GM12891 (cell line): Measurements from ENCODE around the gene EVX2.

Experiments used
- DNase-seq: peaks from one replicate; pipeline ENCODE4 v3.0.0; 2011; ENCODE audit warnings: low spot score; ENCODE audit not compliant: insufficient read length
- FAIRE-seq: peaks from 2 replicates; lab custom pipeline; 2011; peaks lifted over from hg19 to GRCh38; lab: Jason Lieb, UNC
- PAX5 ChIP-seq: IDR thresholded peaks from 2 replicates; pipeline ENCODE4 v1.6.1; 2011; ENCODE audit warnings: low read length, moderate library complexity, mild to moderate bottlenecking; ENCODE audit not compliant: insufficient read depth, severe bottlenecking
- POLR2A ChIP-seq: IDR thresholded peaks from 2 replicates; pipeline ENCODE4 v1.6.1; 2011; ENCODE audit warnings: low read depth, low read length, control low read depth
- POLR2AphosphoS5 ChIP-seq: IDR thresholded peaks from 2 replicates; pipeline ENCODE4 v1.6.1; 2011; ENCODE audit warnings: low read depth, low read length, control low read depth
- POU2F2 ChIP-seq: IDR thresholded peaks from 2 replicates; pipeline ENCODE4 v1.6.1; 2011; ENCODE audit warnings: low read depth, mild to moderate bottlenecking, control low read depth, low read length, moderate library complexity
- SPI1 ChIP-seq: IDR thresholded peaks from 2 replicates; pipeline ENCODE4 v1.6.1; 2011; ENCODE audit warnings: low read depth, low read length, control low read depth
- TAF1 ChIP-seq: IDR thresholded peaks from 2 replicates; pipeline ENCODE4 v1.6.1; 2011; ENCODE audit warnings: low read depth, low read length, control low read depth

The EVX2 gene

GRCh38 chr2:176068419-176068832, 15.3 kb downstream of the EVX2 start:
- no peak for FAIRE-seq
- DNase-seq, result no peak
- TF ChIP-seq TAF1 (no peak), POLR2A (no peak), POU2F2 (no peak), PAX5 (no peak), SPI1 (no peak), POLR2AphosphoS5 (no peak)

- DNase-seq (no peak), FAIRE-seq (no peak)
- TF ChIP-seq TAF1, result no peak
- no peak for TF ChIP-seq SPI1
- TF ChIP-seq POLR2A, result no peak
- no peak for TF ChIP-seq PAX5
- no peak for TF ChIP-seq POLR2AphosphoS5
- no peak for TF ChIP-seq POU2F2
Observed at GRCh38 chr2:176067589-176068418, 16.0 kb downstream of the EVX2 start.

- no peak for DNase-seq
- TF ChIP-seq POLR2A (no peak), POLR2AphosphoS5 (no peak), PAX5 (no peak), POU2F2 (no peak), SPI1 (no peak), TAF1 (no peak)
- no peak for FAIRE-seq
Observed at GRCh38 chr2:176066645-176067588, 16.8 kb downstream of the EVX2 start.

GRCh38 chr2:176063958-176064357, 19.8 kb downstream of the EVX2 start:
- no peak for TF ChIP-seq SPI1
- no peak for TF ChIP-seq POLR2AphosphoS5
- TF ChIP-seq POLR2A, result no peak
- no peak for TF ChIP-seq POU2F2
- no peak for TF ChIP-seq TAF1
- TF ChIP-seq PAX5, result no peak
- FAIRE-seq (no peak), DNase-seq (no peak)

- TF ChIP-seq PAX5 (no peak), TAF1 (no peak), POLR2AphosphoS5 (no peak), POLR2A (no peak), SPI1 (no peak), POU2F2 (no peak)
- DNase-seq (no peak), FAIRE-seq (no peak)
Observed at GRCh38 chr2:176056406-176056805, 27.4 kb downstream of the EVX2 start.

GRCh38 chr2:176039375-176039774, 44.4 kb downstream of the EVX2 start:
- no peak for DNase-seq
- FAIRE-seq, result no peak
- TF ChIP-seq PAX5 (no peak), POU2F2 (no peak), POLR2AphosphoS5 (no peak), POLR2A (no peak), TAF1 (no peak), SPI1 (no peak)

GRCh38 chr2:176038694-176039093, 45.1 kb downstream of the EVX2 start:
- FAIRE-seq (no peak), DNase-seq (no peak)
- no peak for TF ChIP-seq SPI1
- TF ChIP-seq TAF1, result no peak
- no peak for TF ChIP-seq PAX5
- TF ChIP-seq POU2F2, result no peak
- TF ChIP-seq POLR2A, result no peak
- TF ChIP-seq POLR2AphosphoS5, result no peak

- TF ChIP-seq POU2F2 (no peak), POLR2AphosphoS5 (no peak), SPI1 (no peak)
- DNase-seq (no peak), FAIRE-seq (no peak)
Observed at GRCh38 chr2:176035013-176035691, 48.6 kb downstream of the EVX2 start.

- DNase-seq (no peak), FAIRE-seq (no peak)
- TF ChIP-seq PAX5 (no peak), SPI1 (no peak), TAF1 (no peak), POLR2A (no peak), POLR2AphosphoS5 (no peak), POU2F2 (no peak)
Observed at GRCh38 chr2:176027806-176028205, 56.0 kb downstream of the EVX2 start.
